ENCODE data around the gene TCTN1.
"Not testable (repeated sequence)": the region's sequence is repeated elsewhere in the genome, so short reads cannot be mapped to it uniquely, and the experiment has no call there.

The TCTN1 gene

DNA sequence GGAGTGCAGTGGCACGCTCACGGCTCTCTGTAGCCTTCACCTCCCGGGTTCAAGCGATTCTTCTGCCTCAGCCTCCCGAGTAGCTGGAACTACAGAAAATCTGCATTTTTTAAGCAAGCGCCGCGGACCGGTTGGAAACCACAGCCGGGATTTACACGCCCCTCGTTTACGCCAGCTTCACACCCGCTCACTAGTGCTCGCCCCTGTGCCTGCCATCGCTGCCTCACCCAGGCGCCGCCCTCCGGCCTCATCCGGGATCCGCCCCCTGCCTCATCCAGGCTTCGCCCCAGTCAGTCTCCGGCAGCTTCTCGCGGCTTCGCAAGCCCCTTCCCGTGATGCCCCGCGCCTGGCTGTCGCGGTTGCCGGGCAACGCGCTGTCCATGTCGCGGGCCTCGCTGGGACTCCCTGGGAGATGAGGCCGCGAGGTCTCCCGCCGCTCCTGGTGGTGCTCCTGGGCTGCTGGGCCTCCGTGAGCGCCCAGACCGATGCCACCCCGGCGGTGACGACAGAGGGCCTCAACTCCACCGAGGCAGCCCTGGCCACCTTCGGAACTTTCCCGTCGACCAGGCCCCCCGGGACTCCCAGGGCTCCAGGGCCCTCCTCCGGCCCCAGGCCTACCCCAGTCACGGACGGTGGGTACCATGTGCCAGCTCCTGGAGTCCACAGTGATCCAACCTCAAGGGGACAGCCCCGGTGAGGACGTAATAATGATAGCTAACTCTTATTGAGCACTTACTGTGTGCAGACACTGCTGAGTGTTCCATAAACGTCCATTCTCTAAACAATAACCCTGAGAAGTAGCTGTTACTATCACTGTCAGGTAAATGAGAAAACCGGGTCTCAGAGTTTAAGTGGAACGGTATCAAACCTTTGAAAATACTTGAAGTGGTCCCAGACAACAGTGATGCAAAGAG is at the start of gene TCTN1:
TCTN1 (plus strand) TSS at position 359 of the 914 bp plus-strand sequence; CDS start at position 413, 54 bp downstream.
- peak; percentile 92 for DNase-seq

DNA sequence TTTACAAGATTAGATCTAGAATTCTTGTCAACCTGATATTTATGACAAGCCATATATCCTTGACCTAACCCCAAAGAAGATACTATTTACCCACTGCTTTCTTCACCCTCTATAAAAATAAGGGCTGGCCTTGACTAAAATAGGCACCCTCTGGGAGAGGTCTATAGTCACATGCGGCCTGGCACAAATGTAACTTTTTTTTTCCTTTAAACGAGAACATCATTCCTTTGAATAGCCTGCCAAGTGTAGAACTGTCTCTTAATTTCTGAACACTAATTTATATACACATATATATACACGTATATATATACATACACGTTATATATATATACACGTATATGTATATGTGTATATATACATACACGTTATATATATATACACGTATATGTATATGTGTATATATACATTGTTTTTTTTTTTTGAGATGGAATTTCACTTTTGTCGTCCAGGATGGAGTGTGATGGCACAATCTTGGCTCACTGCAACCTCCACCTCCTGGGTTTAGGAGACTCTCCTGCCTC is 49.4 kb upstream of the TCTN1 start:
- no peak for DNase-seq

DNA sequence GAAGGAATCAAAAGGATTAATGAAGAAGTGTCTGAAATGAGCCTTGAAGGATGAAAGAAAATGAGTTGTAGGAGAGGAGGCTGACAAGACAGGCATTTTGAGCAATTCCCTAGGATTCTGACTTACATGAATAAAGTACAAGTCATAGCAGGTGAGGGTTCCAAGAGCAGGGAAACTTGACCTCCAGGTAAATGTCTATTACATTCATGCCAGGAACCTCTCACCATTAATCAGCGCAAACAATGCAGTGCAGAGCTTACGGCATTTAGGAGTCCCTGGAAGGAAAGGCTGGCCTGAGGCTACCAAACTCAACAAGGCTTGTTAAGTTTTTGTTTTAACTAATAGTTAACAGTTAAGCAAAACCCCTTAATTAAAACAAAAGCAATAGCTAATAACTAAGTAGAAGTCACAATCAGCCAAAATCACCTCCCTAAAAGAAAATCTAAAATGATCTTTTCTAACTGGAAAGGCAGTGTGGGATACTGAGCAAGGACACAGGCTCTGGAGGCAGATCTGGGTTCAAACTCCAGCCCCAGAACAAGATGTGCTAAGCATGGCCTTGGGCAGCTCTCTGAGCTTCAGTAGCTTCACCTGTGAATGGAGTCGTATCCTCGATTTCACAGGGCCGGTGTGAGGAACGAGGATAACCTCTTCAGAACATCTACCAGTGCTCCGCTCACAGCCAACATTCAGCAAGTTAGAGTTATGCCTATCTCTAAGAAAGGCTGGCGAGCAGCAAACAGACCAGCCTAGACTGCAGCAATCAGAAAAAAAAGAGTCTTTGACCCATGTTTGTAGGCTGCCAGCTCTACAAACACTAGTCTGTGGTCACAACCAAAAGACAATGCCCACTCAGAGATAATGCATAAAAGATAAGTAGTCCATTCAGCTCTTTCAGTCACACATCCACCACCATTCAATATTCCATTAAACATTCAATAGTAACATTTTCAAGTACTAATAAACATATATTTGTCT is 47.7 kb upstream of the TCTN1 start:
- DNase-seq = no peak

DNA sequence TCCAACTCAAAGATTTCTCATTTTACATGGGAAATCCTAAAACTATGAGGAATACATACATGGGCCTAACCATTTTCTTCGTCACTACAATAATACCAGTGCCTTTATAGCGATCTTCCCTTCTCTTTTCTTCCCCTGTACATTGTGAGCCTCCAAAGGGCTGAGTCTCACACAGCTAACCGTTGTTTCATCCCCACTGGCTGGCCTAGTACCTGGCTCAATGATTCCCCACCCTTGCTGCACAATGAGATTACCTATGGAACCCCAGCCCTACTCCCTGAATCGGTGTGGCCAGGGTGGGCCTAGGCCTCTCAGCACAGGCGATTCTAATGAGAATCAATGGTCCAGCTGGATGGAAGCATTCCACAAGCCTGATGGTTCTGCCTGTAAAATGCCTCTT is 46.9 kb upstream of the TCTN1 start:
- no peak for DNase-seq

DNA sequence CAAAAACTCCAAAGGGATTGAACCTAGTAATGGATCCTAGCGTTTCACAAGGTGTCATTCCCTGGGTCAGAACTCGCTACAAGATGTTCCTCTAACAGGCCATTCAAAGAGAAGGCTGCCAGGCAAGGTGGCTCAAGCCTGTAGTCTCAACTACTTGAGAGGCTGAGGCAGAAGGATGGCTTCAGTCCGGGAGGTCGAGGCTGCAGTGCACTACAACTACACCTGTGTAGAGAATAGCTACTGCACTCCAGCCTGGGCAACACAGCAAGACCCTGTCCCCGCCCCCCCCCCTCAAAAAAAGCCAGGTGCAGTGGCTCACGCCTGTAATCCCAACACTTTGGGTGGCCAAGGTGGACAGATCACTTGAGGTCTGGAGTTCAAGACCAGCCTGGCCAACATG is 45.2 kb upstream of the TCTN1 start:
- DNase-seq = no peak

DNA sequence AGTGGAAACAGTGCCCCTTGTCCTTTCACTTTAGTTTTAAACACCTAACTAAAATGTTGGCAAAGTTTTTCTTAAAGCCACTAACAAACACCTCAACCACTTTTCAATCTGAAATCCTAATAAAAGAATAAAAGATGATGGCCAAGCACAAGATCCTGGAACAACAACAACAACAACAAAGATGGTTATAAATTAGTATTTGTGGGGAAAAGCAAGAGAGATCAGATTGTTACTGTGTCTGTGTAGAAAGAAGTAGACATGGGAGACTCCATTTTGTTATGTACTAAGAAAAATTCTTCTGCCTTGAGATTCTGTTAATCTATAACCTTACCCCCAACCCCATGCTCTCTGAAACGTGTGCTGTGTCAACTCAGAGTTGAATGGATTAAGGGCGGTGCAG is 44.1 kb upstream of the TCTN1 start:
- DNase-seq = not testable (repeated sequence)

DNA sequence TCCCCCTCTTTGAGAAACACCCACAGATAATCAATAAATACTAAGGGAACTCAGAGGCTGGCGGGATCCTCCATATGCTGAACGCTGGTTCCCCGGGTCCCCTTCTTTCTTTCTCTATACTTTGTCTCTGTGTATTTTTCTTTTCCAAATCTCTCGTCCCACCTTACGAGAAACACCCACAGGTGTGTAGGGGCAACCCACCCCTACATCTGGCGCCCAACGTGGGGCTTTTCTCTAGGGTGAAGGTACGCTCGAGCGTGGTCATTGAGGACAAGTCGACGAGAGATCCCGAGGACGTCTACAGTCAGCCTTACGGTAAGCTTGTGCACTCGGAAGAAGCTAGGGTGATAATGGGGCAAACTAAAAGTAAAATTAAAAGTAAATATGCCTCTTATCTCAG is 43.1 kb upstream of the TCTN1 start:
- not testable (repeated sequence) for DNase-seq

DNA sequence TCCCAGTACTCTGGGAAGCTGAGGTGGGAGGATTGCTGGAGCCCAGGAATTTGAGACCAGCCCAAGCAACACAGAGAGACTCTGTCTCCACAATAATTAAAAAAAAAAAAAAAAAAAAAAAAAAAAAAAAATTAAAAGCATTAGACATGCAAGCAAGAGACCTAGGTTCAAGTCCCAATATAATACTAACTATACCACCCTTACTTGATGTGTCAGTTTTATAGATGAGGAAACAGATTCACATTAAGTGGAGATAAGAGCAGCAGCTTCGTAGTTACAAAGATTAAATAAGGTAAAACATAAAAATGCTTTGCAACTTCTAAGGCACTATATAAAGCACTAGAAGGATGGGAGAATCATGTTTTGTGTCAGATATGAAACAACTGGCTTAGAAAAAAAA is 39.9 kb upstream of the TCTN1 start:
- DNase-seq = no peak

DNA sequence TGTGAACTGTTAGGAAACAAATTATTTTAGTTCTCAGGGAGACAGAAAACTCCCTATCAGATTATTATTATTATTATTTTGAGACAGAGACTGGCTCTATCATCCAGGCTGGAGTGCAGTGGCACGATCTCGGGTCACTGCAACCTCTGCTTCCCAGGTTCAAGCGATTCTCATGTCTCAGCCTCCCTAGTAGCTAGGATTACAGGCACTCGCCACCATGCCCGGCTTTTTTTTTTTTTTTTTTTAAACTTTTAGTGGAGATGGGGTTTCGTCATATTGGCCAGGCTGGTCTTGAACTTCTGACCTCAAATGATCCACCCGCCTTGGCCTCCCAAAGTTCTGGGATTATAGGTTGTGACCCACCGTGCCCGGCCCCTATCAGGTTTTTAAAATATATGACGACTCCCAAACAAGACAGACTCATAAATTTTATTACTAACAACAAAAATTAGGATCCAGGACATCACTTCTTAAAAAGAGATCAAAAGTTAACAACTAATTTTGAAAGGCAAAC is 39.2 kb upstream of the TCTN1 start:
- DNase-seq = not testable (repeated sequence)

DNA sequence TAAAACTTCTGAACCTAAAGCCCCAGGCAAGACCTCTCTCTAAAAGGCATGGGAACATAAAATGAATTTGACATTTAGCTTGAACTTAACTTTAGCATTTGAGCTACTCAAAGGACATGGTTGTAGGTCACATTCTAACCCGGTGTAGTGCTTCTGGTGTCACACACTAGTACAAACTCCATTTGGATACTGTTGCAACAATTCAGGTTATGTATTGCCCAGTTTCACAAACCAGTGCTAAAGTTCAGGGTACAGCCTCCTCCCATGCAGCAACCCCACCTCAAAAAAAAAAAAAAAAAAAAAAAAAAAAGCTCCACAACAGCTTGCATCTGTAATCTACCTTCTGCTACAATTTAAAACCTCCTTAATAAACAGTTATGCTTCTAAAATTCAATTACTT is 38.6 kb upstream of the TCTN1 start:
- no peak for DNase-seq

DNA sequence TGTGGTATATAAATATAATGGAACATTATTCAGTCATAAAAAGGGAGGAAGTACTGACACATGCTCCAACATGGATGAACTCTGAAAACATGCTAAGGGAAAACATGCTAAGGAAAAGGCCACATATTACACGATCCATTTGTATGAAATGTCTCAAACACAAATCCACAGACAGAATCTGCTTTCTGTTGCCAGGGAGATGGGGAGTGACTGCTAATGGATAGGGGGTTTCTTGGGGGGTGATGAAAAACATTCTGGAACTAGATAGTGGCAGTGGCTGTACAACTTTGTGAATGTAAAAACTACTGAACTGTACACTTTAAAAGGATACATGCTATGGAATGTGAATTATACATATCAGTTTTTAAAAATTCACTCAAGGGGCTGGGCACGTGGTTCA is 37.4 kb upstream of the TCTN1 start:
- no peak for DNase-seq

DNA sequence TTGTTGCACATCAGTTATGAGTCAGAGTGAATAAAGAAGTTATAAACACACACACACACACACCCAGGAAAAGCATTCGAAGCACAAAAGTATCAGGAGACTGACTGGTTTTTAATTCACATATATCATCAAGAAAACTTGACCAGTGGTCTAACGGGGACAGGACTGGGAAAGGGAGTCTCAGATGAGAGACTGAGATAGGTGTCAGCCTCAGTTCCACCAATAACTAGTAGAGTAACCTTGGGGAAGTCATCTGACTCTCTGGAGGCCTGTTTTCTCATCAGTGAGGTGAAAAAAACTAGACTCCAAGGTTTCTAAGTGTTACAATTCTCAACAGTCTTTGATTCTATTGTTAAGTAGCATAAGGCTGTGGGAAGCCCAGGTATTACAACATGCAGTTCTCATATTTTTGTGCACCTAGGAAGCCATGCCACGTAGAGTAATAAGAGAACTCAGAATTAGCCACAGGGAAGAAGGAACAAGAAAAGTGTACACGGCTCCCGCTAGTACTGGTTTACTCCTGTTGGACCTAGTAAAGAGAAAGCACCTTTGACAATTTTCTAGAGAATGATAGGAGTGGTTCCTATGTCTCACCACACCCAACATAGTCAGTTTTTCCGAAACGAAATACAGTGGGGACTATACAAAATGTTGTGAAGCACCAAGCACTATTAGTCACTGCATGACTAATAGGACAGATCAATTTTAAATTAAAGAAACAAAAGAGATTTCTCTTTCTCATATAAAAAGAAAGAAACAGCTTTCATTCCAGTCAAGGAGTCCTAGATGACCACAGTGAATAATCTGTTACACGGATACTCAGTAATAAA is 35.9 kb upstream of the TCTN1 start:
- DNase-seq = no peak

DNA sequence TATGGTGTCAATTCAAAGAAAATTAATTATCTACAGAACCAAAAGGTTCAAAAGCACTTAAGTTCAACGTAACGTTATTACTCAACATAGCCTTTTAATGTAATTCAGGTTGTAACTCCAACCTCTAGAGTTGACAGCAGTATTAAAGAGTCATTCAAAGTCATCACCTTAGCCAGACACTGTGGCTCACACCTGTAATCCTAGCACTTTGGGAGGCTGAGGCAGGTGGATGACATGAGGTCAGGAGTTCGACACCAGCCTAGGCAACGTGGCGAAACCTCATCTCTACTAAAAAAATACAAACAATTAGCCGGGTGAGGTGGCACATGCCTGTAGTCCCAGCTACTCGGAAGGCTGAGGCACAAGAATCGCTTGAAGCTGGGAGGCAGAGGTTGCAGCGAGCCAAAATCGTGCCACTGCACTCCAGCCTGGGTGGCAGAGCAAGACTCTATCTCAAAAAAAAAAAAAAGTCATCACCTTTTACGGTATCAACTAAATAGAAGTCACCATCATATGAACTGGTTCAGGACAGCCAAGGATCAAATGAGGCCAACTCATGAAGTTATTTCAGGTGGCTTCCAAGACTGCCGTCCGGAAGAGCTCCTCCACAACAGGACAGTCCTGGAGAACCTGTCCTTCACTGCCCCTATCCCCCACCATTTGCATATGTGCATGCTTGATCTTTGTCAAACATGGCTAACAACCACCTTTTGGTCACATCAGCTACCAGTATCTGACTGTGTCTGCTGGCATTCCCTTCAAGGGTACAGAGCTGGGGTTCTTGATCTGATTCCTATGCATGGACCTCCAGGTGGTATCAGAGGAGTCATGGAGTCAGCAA is 35.0 kb upstream of the TCTN1 start:
- DNase-seq = no peak

DNA sequence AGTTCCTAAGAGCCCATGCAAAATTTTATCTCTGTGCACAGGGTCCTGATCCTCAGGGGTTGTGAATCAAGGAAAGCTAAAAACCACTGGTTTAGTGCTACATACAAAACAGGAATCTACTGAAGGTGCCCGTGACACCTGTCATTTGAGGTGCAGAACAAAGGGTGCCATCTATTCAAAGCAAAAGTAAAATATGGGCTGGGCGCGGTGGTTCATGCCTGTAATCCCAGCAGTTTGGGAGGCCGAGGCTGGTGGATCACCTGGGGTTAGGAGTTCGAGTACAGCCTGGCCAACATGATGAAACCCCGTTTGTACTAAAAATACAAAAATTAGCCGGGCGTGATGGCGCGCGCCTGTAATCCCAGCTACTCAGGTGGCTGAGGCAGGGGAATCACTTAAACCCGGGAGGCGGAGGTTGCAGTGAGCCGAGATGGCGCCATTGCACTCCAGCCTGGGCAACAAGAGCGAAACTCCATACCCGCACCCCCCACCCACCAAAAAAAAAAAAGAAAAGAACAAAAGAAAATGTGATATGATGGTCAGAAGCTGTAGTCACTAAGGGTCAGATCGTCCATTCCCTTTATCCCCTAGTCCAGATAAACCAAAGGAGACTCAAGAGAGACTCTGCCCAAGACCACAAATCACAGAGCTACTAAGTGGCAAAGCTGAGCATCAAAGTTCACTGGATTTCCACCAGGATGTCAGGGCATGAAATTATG is 34.2 kb upstream of the TCTN1 start:
- no peak for DNase-seq

DNA sequence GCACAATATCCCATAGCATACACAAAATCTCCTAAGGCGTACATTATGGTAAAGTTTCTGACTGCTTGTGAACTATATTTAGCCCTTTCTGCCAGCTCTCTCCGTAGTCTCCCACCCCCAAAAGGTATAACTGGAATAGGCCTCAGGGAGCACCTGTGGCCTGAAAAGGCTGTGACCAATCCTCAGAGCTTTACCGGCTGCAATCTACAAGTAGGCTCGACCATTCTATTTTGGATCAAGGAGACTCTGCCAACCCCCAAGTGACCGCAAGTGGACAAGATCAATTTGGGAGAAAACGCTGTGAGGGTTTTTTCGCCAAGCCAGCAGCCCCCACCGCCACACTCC is 32.0 kb upstream of the TCTN1 start:
- DNase-seq = no peak

DNA sequence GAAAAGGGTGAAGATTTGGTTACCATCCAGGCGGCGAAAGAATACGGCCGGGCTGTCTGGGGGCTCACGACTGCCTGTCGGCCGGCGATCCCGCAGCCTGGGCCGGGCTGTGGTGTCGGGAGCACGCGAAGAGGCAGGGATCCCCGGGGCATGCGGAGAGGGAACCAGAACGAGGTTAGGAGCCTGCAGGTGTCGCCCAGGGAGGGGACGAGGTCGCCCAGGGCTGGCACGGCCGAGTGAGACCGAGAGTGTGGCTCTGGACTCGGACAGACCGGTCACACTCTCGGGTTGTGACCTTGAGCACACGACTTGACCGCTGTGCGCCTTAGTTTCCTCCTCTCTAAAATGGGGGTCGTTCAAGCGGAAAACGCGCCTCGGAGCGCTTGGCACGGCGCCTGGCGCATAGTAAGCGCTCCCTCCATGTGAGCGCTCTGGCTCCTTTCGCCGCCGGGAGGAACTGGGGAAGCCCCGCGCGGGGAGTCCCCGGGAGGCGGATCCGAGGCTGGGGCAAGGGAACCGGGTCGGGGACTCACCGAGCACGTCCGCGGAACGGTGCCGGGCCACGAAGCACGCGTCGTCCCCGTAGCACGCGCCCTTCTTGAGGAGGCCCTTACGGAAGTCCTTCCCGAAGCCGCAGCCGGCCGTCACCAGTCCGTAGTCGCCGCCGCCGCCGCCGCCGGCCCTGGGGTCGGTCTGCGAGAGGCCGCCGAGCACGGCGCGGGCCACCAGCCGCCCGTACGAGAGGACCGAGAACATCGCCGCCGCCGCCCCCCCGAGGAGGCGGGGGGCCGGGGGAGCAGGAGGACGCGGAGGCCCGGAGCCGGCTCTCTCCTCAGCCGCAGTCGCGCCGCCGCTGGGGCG is 31.4 kb upstream of the TCTN1 start:
- peak; percentile 74 for DNase-seq

DNA sequence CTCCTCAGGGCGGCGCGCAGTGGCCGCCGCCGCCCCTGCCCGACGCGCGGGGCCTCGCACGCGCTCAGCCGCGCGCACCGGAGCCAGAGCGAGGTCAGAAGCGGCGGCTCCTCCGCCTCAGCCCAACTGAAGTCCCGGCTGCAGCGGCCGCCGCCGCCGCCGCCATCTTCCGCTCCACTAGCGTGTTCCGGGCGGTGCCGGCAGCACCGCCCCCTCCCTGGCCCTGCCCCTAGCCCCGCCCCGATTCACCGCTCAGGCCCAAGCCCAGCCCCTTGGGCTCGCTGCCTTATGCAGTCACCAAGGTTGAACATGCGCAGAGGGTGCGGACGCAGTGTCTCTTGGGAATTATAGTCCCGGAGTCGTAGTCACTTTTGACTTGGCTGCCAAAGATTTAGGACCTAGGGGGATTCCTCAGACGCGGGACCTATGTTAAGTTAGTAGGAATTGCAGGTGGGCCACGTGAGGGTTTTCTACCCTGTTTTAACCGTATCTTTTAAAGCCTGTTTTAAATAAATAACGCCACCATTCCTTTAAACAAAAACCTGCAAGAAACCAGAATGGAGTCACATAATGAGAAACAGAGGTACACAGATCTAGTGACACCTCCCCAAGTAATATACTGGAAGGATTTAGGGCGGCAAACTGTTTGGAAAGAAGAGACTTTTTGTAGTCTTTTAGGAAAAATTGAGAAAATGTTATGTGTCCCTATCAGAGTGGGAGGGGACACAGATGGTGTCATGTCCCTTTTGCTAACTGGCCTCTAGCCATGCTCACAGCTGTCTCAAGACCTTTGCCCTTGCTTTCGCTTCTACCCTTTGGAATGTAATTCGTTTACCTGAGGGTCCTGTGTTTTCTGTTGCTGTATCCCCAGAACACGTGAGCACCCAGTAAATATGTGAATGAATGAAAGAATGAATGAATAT is 30.5 kb upstream of the TCTN1 start, which contains the start of gene PPTC7:
PPTC7 (minus strand) TSS at position 182 of the 923 bp plus-strand sequence. CDS start 287 bp downstream, outside the sequence.
- peak; percentile 96 for DNase-seq

DNA sequence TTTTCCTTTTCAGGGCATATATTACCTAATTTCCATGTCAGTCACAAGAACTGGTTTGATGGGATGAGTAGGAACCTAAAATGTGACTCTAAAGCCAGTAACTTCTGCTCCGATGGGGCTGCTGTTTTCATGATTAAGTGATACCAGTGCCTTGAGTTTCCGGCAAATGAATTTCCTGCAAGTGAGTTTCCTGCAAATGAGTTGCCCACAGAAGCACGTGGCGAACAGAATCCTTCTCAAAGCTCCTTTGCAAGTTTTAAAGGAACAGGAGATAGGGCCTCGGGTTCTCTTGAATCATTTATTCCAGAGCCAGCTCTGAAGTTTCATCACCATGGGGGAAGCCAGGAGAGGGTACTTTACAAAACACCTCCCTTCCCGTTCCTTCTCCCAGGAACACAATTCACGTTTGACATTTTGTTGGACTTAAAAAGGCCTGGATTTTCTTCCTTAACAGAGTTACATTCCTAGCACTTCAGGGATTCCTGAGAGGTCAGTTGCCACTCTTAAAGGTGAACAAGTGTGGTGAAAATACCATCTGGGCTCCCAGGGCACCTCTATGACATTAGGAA is 28.6 kb upstream of the TCTN1 start:
- DNase-seq = no peak

Measured in activated T-cell treated with anti-CD3 and anti-CD28 coated beads for 4 hours (primary cell).